Activated CD8-positive, alpha-beta T cell treated with anti-CD3 and anti-CD28 coated beads, Interleukin-2, amount 10 ng/mL, durations not matched to agents 7 days and 5 days (primary cell): ENCODE data around the gene PPP2R5D. TPM values are rescaled to one million over a fixed set of nuclear protein-coding genes. Genes with fewer than 3 reads are reported as not detected.
A peak's percentile ranks its signal among the peaks of the same experiment; 100 is the strongest.

ENCODE experiments used
- ATAC-seq: fragments of 150-1000 bp; cut with Tn5 transposase; one replicate; pipeline ENCODE4 v1.10.0; 2021; ENCODE audit warnings: moderate library complexity
- CTCF ChIA-PET: fragments of 350-600 bp; sonication (Branson Sonifier 250); formaldehyde crosslinking; loops from one replicate; lab custom pipeline; 2021; ENCODE audit warnings: antibody characterized with exemption; lab: Charles Lee
- POLR2A ChIA-PET: fragments of 350-600 bp; sonication (Branson Sonifier 250); formaldehyde crosslinking; loops from one replicate; lab custom pipeline; 2021; ENCODE audit warnings: antibody characterized with exemption; lab: Charles Lee
- DNase-seq: peaks from one replicate; pipeline ENCODE4 v3.0.0-alpha.2; 2020
- H3K27ac Mint-ChIP-seq: one replicate; pipeline ENCODE4 v1.8.0; 2021; ENCODE audit warnings: mild to moderate bottlenecking, mixed read lengths
- H3K27me3 Mint-ChIP-seq: one replicate; pipeline ENCODE4 v1.8.0; 2021; ENCODE audit warnings: low read depth, mixed read lengths
- H3K36me3 Mint-ChIP-seq: one replicate; pipeline ENCODE4 v1.8.0; 2021; ENCODE audit warnings: low read depth, mixed read lengths
- H3K4me1 Mint-ChIP-seq: one replicate; pipeline ENCODE4 v1.8.0; 2021; ENCODE audit warnings: low read depth, mixed read lengths
- H3K4me3 Mint-ChIP-seq: one replicate; pipeline ENCODE4 v1.8.0; 2021; ENCODE audit warnings: mild to moderate bottlenecking, mixed read lengths
- H3K9me3 Mint-ChIP-seq: one replicate; pipeline ENCODE4 v1.8.0; 2022; ENCODE audit warnings: mixed read lengths; ENCODE audit not compliant: insufficient read depth
- total RNA-seq, 2 experiments: library from RNA; stranded (reverse); gene quantifications; one replicate each; pipeline ENCODE4 v1.2.3, GENCODE V29; 2021

PPP2R5D gene
- total RNA-seq, 2 experiments from 2014 or later, result 63.1 to 66.5 TPM

DNA sequence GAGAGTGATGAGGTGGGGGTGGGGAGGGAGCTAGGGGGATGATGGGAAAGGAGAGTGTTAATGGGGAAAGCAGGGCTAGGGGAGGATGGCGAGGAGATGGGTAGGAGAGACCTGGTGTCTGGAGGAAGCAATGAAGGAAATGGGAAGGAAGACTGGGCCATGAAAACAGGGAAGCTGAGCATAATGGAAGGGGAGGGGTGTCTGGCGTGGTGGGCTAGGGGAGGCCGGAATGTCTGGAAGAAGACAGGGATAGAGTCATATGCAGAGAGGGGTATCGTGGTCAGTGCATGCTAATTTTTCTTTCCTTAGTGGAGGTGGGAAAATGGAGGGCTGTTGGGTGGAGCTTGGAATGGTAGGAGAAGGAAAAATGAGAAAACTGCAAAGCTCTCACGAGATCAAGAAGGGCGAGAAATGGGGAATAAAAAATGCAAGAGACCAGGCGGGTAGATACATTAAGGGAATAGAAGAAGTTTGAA is 30.1 kb downstream of the PPP2R5D start:
- peaks cover 43% of the 10 kb centered on the region for H3K4me1 Mint-ChIP-seq
- peak overlapping the region; percentile 90 for H3K27ac Mint-ChIP-seq
- ATAC-seq, result no peak
- H3K36me3 Mint-ChIP-seq, result peaks cover 60% of the 10 kb centered on the region
- H3K27me3 Mint-ChIP-seq, result no peaks in the 10 kb centered on the region
- no peak for DNase-seq
- ChIA-PET POLR2A (interaction anchor here (0.9 to 4.5 kb wide), 8 partner anchors 13 to 85 kb away, joined by 3 to 22 read pairs (median 4); partner anchors contain the start of genes CNPY3, KLC4, MRPL2 and PEX6), CTCF (interaction anchor here (0.8 to 3.3 kb wide), 8 partner anchors 10 to 129 kb away, joined by 3 to 24 read pairs (median 3); partner anchors contain the start of genes CUL7 and MRPL2)
- H3K4me3 Mint-ChIP-seq, result peak overlapping the region; percentile 97
- H3K9me3 Mint-ChIP-seq, result no peaks in the 10 kb centered on the region

DNA sequence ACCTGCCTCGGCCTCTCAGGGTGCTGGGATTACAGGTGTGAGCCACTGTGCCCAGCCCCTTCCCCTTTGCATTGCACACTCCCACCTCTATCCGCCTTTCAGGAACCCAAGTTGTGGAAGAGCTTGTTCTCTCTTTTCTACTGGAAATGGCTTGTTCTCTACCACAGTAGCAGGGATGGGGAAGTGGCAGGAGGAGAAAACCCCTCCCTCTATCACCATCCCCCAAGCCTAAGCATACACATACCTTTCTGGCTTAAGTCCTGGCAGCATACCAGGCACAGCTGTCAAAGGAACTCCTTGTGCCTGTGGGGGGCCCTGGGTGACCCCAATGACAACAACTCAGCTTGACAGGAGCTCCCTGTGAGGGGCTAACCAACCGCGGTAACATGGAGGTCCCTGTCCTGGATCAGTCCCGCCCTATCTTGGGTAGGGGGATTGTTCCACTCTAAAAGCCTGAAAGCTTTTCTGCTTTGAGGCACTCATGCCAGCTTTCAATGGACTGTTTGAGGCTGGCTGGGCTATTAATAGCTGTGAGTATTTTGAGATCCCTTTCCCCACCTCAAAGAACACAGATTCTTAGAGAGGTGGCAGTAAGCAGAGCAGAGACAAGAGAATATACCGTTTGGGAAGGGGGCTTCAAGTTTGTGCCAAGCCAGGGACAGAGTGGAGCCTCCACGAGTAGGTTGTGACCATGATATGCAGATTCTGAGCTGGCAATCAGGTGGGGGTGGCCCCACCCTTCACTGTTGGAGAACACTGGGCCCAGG is 32.0 kb downstream of the PPP2R5D start:
- Mint-ChIP-seq H3K4me3 (peak overlapping the region; percentile 40), H3K4me1 (peaks cover 52% of the 10 kb centered on the region), H3K27me3 (no peaks in the 10 kb centered on the region), H3K27ac (peak overlapping the region; percentile 35), H3K36me3 (peaks cover 49% of the 10 kb centered on the region), H3K9me3 (no peaks in the 10 kb centered on the region)
- POLR2A ChIA-PET, result interaction anchor here (0.9 to 2.2 kb wide), 3 partner anchors 37 to 82 kb away, joined by 3 to 11 read pairs (median 4); partner anchors contain the start of genes KLC4, MRPL2 and PEX6
- DNase-seq, result no peak
- no peak for ATAC-seq
- CTCF ChIA-PET, result interaction anchor here (1.1 kb wide), 1 partner anchor 9 kb away, joined by 3 read pairs; no protein-coding TSS in a partner anchor

DNA sequence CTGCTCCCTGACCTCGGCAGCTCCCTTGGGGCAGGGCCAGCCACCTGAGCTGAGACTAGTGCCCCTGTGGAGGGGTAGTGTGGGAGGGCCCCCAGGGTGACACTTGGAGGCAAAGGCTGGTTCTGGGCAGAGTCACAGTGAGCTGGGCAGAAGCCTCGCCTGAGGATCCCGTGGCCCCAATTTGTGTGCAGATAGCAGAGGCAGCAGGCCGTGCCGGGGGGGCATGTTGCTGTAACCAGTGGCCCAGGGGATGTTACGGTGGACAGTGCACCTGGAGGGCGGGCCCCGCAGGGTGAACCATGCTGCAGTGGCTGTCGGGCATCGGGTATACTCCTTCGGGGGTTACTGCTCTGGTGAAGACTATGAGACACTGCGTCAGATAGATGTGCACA is 32.6 kb downstream of the PPP2R5D start:
- POLR2A ChIA-PET, result interaction anchor here (0.9 kb wide), 2 partner anchors 38 to 42 kb away, joined by 3 to 4 read pairs; partner anchors contain the start of genes KLC4, MRPL2 and PEX6
- no peak for ATAC-seq

DNA sequence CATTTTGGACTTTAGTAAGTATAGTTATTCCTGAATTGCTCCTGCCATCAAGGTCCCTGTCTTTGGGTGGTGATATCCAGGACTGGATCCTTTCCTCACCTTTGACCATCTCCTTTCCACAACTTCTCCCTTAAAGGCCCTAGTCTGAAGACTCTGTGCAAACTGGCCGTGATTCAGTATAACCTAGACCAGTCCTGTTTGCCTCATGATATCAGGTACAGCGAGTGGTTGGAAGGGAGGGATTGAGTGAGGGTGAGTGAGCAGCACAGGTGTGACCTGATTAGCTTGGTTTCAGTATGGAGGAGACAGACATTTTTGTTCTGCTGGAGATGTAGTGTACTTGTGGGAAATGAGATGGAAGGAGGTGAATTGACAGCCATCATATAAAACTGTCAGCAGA is 34.8 kb downstream of the PPP2R5D start:
- Mint-ChIP-seq H3K9me3 (no peaks in the 10 kb centered on the region), H3K27me3 (no peaks in the 10 kb centered on the region), H3K4me3 (no peak overlapping the region), H3K4me1 (peaks cover 42% of the 10 kb centered on the region), H3K27ac (no peak overlapping the region), H3K36me3 (peaks cover 33% of the 10 kb centered on the region)
- ChIA-PET CTCF (no interaction called here), POLR2A (no interaction called here)
- no peak for ATAC-seq
- no peak for DNase-seq

More for the DNA sequence above, 32.6 kb downstream of the PPP2R5D start:
- no peak for DNase-seq
- Mint-ChIP-seq H3K27me3 (no peaks in the 10 kb centered on the region), H3K4me3 (no peak overlapping the region), H3K4me1 (peaks cover 48% of the 10 kb centered on the region), H3K27ac (no peak overlapping the region), H3K9me3 (no peaks in the 10 kb centered on the region), H3K36me3 (peaks cover 48% of the 10 kb centered on the region)
- CTCF ChIA-PET, result no interaction called here

DNA sequence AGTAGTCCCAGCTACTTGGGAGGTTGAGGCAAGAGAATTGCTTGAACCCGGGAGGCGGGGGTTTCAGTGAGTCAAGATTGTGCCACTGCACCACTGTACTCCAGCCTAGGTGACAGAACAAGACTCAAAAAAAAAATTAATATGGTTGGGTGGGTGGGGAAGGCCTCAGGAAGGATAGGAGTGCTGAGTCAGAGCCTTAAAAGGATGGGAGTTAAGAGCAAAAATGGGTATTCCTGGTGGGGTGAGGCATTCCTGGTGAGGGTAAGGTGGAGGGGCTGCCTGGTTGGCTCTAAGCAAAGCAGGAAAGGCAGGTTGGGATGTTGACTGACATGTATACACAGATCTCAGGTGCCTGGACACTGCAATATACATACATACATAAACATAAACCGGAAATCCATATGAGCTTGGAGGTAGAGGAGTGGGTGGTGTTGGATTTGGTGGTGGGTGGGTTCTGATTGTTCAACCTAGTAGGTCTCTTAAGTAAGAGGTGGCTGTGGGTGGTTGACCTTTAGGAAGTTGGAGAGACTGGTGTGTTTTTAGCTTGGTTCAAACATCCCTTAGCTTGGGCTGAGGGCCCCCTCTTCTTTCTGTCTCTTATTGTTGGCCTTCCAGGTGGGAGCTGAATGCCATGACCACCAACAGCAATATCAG is 35.8 kb downstream of the PPP2R5D start:
- H3K4me3 Mint-ChIP-seq, result no peak overlapping the region
- H3K9me3 Mint-ChIP-seq, result no peaks in the 10 kb centered on the region
- H3K36me3 Mint-ChIP-seq, result peaks cover 42% of the 10 kb centered on the region
- ChIA-PET CTCF (interaction anchor here (1.3 to 2.6 kb wide), 4 partner anchors 17 to 123 kb away, joined by 3 to 16 read pairs (median 4); partner anchors contain the start of gene PEX6), POLR2A (interaction anchor here (0.9 to 2.0 kb wide), 4 partner anchors 12 to 123 kb away, joined by 5 to 7 read pairs (median 6); partner anchors contain the start of genes CNPY3 and PEX6)
- no peak overlapping the region for H3K27ac Mint-ChIP-seq
- no peak for ATAC-seq
- DNase-seq, result no peak
- peaks cover 37% of the 10 kb centered on the region for H3K4me1 Mint-ChIP-seq
- H3K27me3 Mint-ChIP-seq, result no peaks in the 10 kb centered on the region

DNA sequence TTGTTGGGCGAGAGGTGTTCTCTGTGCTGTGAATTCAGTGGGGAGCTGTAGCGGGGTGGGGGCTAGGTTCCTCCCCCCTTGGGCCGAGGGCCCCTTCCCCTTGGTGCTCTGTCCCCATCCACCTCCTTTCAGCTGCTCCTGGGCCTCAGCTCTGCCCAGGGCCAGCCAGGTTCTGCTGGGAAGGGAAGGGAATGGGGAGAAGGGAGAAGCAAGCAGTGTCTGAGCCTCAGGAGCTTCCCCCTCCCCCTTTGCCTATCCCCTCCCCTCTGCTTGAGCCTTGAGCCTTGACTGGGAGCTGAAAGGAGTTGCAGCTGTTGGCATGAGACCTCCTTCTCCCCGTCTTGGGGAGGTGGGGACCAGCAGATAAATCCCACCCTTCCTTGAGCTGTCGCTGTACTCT is 36.5 kb downstream of the PPP2R5D start:
- Mint-ChIP-seq H3K36me3 (peaks cover 45% of the 10 kb centered on the region), H3K27me3 (no peaks in the 10 kb centered on the region), H3K27ac (peak overlapping the region; percentile 89), H3K4me1 (peaks cover 35% of the 10 kb centered on the region), H3K4me3 (peak overlapping the region; percentile 83), H3K9me3 (no peaks in the 10 kb centered on the region)
- ChIA-PET CTCF (interaction anchor here (1.0 to 2.6 kb wide), 7 partner anchors 18 to 122 kb away, joined by 3 to 16 read pairs (median 4); partner anchors contain the start of genes CUL7 and PEX6), POLR2A (interaction anchor here (0.6 to 2.0 kb wide), 11 partner anchors 12 to 631 kb away, joined by 3 to 7 read pairs (median 5); partner anchors contain the start of genes CNPY3, CUL7, PEX6 and PPP2R5D)
- DNase-seq (no peak), ATAC-seq (no peak)

DNA sequence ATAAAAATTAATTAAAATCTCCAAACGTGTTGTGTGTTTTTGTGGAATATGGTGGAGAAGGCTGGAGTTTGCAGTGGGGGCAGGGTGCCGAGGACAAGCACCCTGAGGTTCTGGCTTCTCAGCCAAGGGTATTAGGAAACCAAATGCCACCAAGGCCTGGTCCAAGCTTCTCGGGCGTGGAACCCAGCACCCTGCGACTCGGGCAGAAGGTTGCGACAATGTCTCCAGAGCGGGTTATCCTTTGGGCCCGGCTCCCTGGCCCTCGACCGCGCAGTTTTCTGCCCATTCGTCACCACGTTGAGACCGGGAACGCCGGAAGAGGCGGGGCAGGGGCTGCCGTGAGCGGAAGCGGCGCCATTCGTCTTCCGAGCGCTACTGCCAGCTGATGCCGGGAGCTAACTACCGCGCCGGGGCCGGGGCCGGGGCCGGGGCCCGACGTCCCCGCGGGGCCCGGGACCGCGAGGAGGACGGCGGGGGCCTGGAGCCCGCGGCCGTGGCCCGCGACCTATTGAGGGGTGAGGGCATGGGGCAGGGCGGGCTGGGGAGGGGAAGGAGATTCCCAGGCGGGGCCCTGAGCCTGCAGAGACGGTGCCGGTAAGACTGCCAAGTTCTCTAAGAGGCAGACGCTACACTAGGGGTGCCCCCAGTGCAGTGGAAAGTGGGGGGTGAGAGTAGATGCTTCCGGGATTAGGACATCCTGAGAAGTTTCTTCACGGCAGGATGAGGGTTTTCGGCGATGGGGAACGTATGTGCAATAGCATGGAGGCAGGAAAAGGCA is 37.1 kb downstream of the PPP2R5D start, which contains the start of gene RRP36:
RRP36 (plus strand) TSS at position 354 of the 778 bp plus-strand sequence; CDS start at position 386, 32 bp downstream.
- H3K9me3 Mint-ChIP-seq, result no peaks in the 10 kb centered on the region
- ATAC-seq (peak; percentile 79), DNase-seq (peak; percentile 65)
- peak within 1 kb of the TSS; percentile 90 for H3K4me3 Mint-ChIP-seq
- POLR2A ChIA-PET, result interaction anchor here (0.6 to 2.0 kb wide), 11 partner anchors 11 to 631 kb away, joined by 3 to 7 read pairs (median 5); partner anchors contain the start of genes CNPY3, CUL7, PEX6 and PPP2R5D
- peaks cover 45% of the 10 kb centered on the region for H3K36me3 Mint-ChIP-seq
- peaks cover 31% of the 10 kb centered on the region for H3K4me1 Mint-ChIP-seq
- CTCF ChIA-PET, result interaction anchor here (1.0 to 2.6 kb wide), 7 partner anchors 19 to 122 kb away, joined by 3 to 16 read pairs (median 4); partner anchors contain the start of genes CUL7 and PEX6
- no peaks in the 10 kb centered on the region for H3K27me3 Mint-ChIP-seq
- H3K27ac Mint-ChIP-seq, result peak within 1 kb of the TSS; percentile 92

DNA sequence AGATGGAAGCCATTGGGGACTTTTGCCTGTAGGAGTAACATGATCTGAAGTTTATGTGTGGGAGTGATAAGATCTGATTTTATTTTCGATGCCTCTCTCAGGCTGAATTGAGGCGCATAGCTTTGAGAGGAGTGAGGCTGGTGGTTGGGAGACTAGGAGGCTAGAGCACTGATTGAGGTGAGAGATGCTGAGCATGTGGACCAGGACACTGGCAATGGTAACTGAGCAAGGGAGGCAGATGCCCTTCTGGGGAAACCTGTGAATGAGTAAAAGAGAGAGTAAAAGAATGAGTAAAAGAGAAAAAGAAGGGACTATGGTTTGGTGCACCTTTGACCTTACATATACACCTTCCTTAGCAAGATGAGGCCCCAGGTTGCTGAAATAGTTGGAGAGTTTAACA is 40.1 kb downstream of the PPP2R5D start:
- Mint-ChIP-seq H3K4me1 (peaks cover 26% of the 10 kb centered on the region), H3K36me3 (peaks cover 45% of the 10 kb centered on the region), H3K4me3 (no peak overlapping the region), H3K27ac (peak overlapping the region; percentile 28), H3K27me3 (no peaks in the 10 kb centered on the region), H3K9me3 (no peaks in the 10 kb centered on the region)
- ATAC-seq, result no peak
- ChIA-PET CTCF (interaction anchor here (0.8 to 1.0 kb wide), 2 partner anchors 8 to 10 kb away, joined by 3 read pairs; partner anchors contain the start of gene KLHDC3), POLR2A (no interaction called here)
- no peak for DNase-seq

DNA sequence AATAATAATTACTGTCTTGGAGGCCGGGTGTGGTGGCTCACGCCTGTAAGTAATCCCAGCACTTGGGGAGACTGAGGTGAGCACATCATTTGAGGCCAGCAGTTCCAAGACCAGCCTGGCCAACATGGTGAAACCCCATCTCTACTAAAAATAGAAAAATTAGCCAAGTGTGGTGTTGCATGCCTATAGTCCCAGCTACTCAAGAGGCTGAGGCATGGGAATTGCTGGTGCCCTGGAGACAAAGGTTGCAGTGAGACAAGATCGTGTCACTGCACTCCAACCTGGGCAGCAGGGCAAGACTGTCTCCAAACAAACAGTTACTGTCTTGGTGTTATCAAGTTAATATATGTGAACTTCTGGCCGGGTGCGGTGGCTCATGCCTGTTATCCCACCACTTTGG is 42.0 kb downstream of the PPP2R5D start:
- Mint-ChIP-seq H3K27ac (no peak overlapping the region), H3K4me1 (peaks cover 17% of the 10 kb centered on the region), H3K4me3 (no peak overlapping the region), H3K9me3 (no peaks in the 10 kb centered on the region), H3K27me3 (no peaks in the 10 kb centered on the region), H3K36me3 (peaks cover 50% of the 10 kb centered on the region)
- ATAC-seq (no peak), DNase-seq (no peak)
- POLR2A ChIA-PET, result no interaction called here
- CTCF ChIA-PET, result interaction anchor here (0.5 kb wide), 1 partner anchor 16 kb away, joined by 5 read pairs; no protein-coding TSS in a partner anchor

DNA sequence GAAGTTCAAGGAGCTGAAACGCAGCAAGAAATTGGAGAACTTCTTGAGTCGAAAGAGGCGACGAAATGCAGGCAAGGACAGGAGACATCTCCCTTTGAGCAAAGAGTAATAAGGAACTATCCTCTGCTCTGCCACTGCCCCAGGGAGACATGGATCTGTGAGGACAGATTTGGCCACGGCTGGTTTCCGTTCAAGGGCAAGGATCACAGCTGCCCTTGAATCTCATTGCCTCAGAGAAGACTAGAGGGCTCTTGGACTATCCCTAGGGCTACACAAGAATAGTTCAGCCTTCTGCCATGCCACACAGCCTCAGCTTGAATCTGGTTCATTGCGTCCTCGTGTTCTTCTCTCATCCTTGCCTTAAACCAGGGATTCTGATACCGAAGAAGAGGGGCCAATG is 44.8 kb downstream of the PPP2R5D start:
- Mint-ChIP-seq H3K4me1 (peaks cover 7% of the 10 kb centered on the region), H3K9me3 (no peaks in the 10 kb centered on the region), H3K27ac (no peak overlapping the region), H3K4me3 (no peak overlapping the region), H3K36me3 (peaks cover 58% of the 10 kb centered on the region), H3K27me3 (no peaks in the 10 kb centered on the region)
- ATAC-seq (no peak), DNase-seq (no peak)
- ChIA-PET POLR2A (no interaction called here), CTCF (interaction anchor here (1.0 kb wide), 1 partner anchor 115 kb away, joined by 3 read pairs; no protein-coding TSS in a partner anchor)
